Immature natural killer cell (primary cell): ENCODE measurements around the gene GPC3. TPM values are rescaled to one million over a fixed set of nuclear protein-coding genes. Genes with fewer than 3 reads are reported as not detected.
A peak's percentile ranks its signal among the peaks of the same experiment; 100 is the strongest.

Source experiments
- DNase-seq, 3 donors: peaks; one replicate each; pipeline ENCODE4 v3.0.0; 2022; ENCODE audit warnings: mixed read lengths in 1 of 3
- H3K27ac Mint-ChIP-seq, 6 donors: one replicate each; pipeline ENCODE4 v1.8.0; 2020; ENCODE audit warnings: mixed read lengths in 6 of 6, mild to moderate bottlenecking in 5 of 6, inconsistent platforms in 4 of 6, moderate library complexity in 3 of 6
- H3K27me3 Mint-ChIP-seq, 3 donors: one replicate each; pipeline ENCODE4 v1.8.0; 2020 to 2021; ENCODE audit warnings: low read depth in 3 of 3, mild to moderate bottlenecking in 3 of 3, mixed read lengths in 3 of 3, moderate library complexity in 3 of 3, inconsistent platforms in 1 of 3
- H3K36me3 Mint-ChIP-seq, 3 donors: one replicate each; pipeline ENCODE4 v1.8.0; 2020; ENCODE audit warnings: mixed read lengths in 3 of 3, inconsistent platforms in 2 of 3, mild to moderate bottlenecking in 2 of 3
- H3K4me1 Mint-ChIP-seq, 2 donors: one replicate each; pipeline ENCODE4 v1.8.0; 2020; ENCODE audit warnings: inconsistent platforms in 2 of 2, mild to moderate bottlenecking in 2 of 2, mixed read lengths in 2 of 2, moderate library complexity in 1 of 2
- H3K4me3 Mint-ChIP-seq, 5 donors: one replicate each; pipeline ENCODE4 v1.8.0; 2020; ENCODE audit warnings: mild to moderate bottlenecking in 5 of 5, mixed read lengths in 5 of 5, inconsistent platforms in 3 of 5, moderate library complexity in 3 of 5
- H3K9me3 Mint-ChIP-seq, 6 donors: one replicate each; pipeline ENCODE4 v1.8.0; 2020; ENCODE audit warnings: mild to moderate bottlenecking in 6 of 6, mixed read lengths in 6 of 6, inconsistent platforms in 4 of 6, moderate library complexity in 3 of 6
- polyA plus RNA-seq, 3 donors: library from polyadenylated mRNA; unstranded; fragments of 300-500 nt; fragmentation: Illumina TruSeq; gene quantifications; one replicate each; pipeline ENCODE4 v1.2.3, GENCODE V29; 2021

Gene GPC3
- polyA plus RNA-seq, 3 donors from 2014 or later, result not detected

- Mint-ChIP-seq H3K4me3 (no peak overlapping the region), H3K4me1 (no peaks in the 10 kb centered on the region), H3K9me3 (no peaks in the 10 kb centered on the region)
Observed at GRCh38 chrX:133697656-133698055, 287.7 kb downstream of the GPC3 start.

GRCh38 chrX:133689997-133690599, 295.3 kb downstream of the GPC3 start:
- no peak overlapping the region for H3K4me3 Mint-ChIP-seq
- H3K36me3 Mint-ChIP-seq, result no peaks in the 10 kb centered on the region
- H3K9me3 Mint-ChIP-seq, result no peaks in the 10 kb centered on the region
- peaks cover 0 to 1% (median 0%) of the 10 kb centered on the region in 3 donors for H3K27me3 Mint-ChIP-seq
- DNase-seq, result no peak
- no peaks in the 10 kb centered on the region for H3K4me1 Mint-ChIP-seq
- H3K27ac Mint-ChIP-seq, result no peak overlapping the region

More at GRCh38 chrX:133697656-133698055, 287.7 kb downstream of the GPC3 start:
- Mint-ChIP-seq H3K36me3 (no peaks in the 10 kb centered on the region), H3K27me3 (peaks cover 0 to 6% (median 1%) of the 10 kb centered on the region in 3 donors), H3K27ac (no peak overlapping the region)
- no peak for DNase-seq

- Mint-ChIP-seq H3K4me3 (no peak overlapping the region), H3K4me1 (peaks cover 5 to 11% of the 10 kb centered on the region in 2 donors), H3K27me3 (peaks cover 0 to 3% (median 0%) of the 10 kb centered on the region in 3 donors), H3K27ac (no peak overlapping the region), H3K9me3 (no peaks in the 10 kb centered on the region), H3K36me3 (no peaks in the 10 kb centered on the region)
- DNase-seq, result no peak
Observed at GRCh38 chrX:133685822-133686221, 299.6 kb downstream of the GPC3 start.

GRCh38 chrX:133681897-133682296, 303.5 kb downstream of the GPC3 start:
- H3K4me3 Mint-ChIP-seq, result no peak overlapping the region
- no peak overlapping the region for H3K27ac Mint-ChIP-seq
- no peaks in the 10 kb centered on the region for H3K9me3 Mint-ChIP-seq
- peaks cover 0 to 4% (median 3%) of the 10 kb centered on the region in 3 donors for H3K27me3 Mint-ChIP-seq
- no peaks in the 10 kb centered on the region for H3K36me3 Mint-ChIP-seq
- peaks cover 5 to 11% of the 10 kb centered on the region in 2 donors for H3K4me1 Mint-ChIP-seq
- no peak for DNase-seq

GRCh38 chrX:133681421-133681820, 304.0 kb downstream of the GPC3 start:
- Mint-ChIP-seq H3K9me3 (no peaks in the 10 kb centered on the region), H3K36me3 (no peaks in the 10 kb centered on the region), H3K4me3 (peak overlapping the region in 1 of 5 donors; percentile 27), H3K4me1 (peaks cover 5 to 11% of the 10 kb centered on the region in 2 donors), H3K27ac (no peak overlapping the region), H3K27me3 (peaks cover 0 to 4% (median 3%) of the 10 kb centered on the region in 3 donors)
- DNase-seq, result peak; percentile 7 to 18 (median 7)

GRCh38 chrX:133677123-133678063, 308.0 kb downstream of the GPC3 start:
- Mint-ChIP-seq H3K4me1 (peaks cover 5 to 11% of the 10 kb centered on the region in 2 donors), H3K27ac (no peak overlapping the region), H3K9me3 (no peaks in the 10 kb centered on the region), H3K27me3 (peaks cover 0 to 7% (median 0%) of the 10 kb centered on the region in 3 donors), H3K36me3 (no peaks in the 10 kb centered on the region), H3K4me3 (no peak overlapping the region)
- no peak for DNase-seq

- DNase-seq, result no peak
- H3K36me3 Mint-ChIP-seq, result no peaks in the 10 kb centered on the region
Observed at GRCh38 chrX:133676344-133677122, 308.9 kb downstream of the GPC3 start.

GRCh38 chrX:133674726-133675470, 310.5 kb downstream of the GPC3 start:
- H3K9me3 Mint-ChIP-seq, result no peaks in the 10 kb centered on the region
- H3K27ac Mint-ChIP-seq, result no peak overlapping the region
- H3K4me1 Mint-ChIP-seq, result no peaks in the 10 kb centered on the region
- H3K27me3 Mint-ChIP-seq, result peaks cover 0 to 7% (median 3%) of the 10 kb centered on the region in 3 donors
- DNase-seq, result no peak
- no peak overlapping the region for H3K4me3 Mint-ChIP-seq
- no peaks in the 10 kb centered on the region for H3K36me3 Mint-ChIP-seq

More at GRCh38 chrX:133676344-133677122, 308.9 kb downstream of the GPC3 start:
- Mint-ChIP-seq H3K4me1 (peaks cover 4 to 6% of the 10 kb centered on the region in 2 donors), H3K4me3 (no peak overlapping the region), H3K9me3 (no peaks in the 10 kb centered on the region), H3K27ac (no peak overlapping the region), H3K27me3 (peaks cover 0 to 7% (median 3%) of the 10 kb centered on the region in 3 donors)

- Mint-ChIP-seq H3K9me3 (no peaks in the 10 kb centered on the region), H3K27me3 (peaks cover 2 to 8% (median 3%) of the 10 kb centered on the region in 3 donors), H3K4me3 (no peak overlapping the region), H3K27ac (no peak overlapping the region), H3K4me1 (no peaks in the 10 kb centered on the region), H3K36me3 (no peaks in the 10 kb centered on the region)
- DNase-seq, result no peak
Observed at GRCh38 chrX:133670383-133670782, 315.0 kb downstream of the GPC3 start.

GRCh38 chrX:133669214-133669613, 316.2 kb downstream of the GPC3 start:
- Mint-ChIP-seq H3K4me3 (no peak overlapping the region), H3K9me3 (no peaks in the 10 kb centered on the region), H3K36me3 (no peaks in the 10 kb centered on the region), H3K4me1 (no peaks in the 10 kb centered on the region), H3K27me3 (peaks cover 2 to 8% (median 3%) of the 10 kb centered on the region in 3 donors), H3K27ac (no peak overlapping the region)
- DNase-seq, result no peak

- no peak overlapping the region for H3K4me3 Mint-ChIP-seq
- H3K9me3 Mint-ChIP-seq, result no peaks in the 10 kb centered on the region
- no peak overlapping the region for H3K27ac Mint-ChIP-seq
Observed at GRCh38 chrX:133668225-133668931, 317.0 kb downstream of the GPC3 start.

GRCh38 chrX:133666256-133666655, 319.1 kb downstream of the GPC3 start:
- Mint-ChIP-seq H3K36me3 (no peaks in the 10 kb centered on the region), H3K4me1 (no peaks in the 10 kb centered on the region), H3K27me3 (peaks cover 0 to 5% (median 2%) of the 10 kb centered on the region in 3 donors), H3K4me3 (no peak overlapping the region), H3K27ac (no peak overlapping the region), H3K9me3 (no peaks in the 10 kb centered on the region)
- DNase-seq, result no peak

More at GRCh38 chrX:133668225-133668931, 317.0 kb downstream of the GPC3 start:
- no peak for DNase-seq
- no peaks in the 10 kb centered on the region for H3K36me3 Mint-ChIP-seq
- H3K4me1 Mint-ChIP-seq, result no peaks in the 10 kb centered on the region
- H3K27me3 Mint-ChIP-seq, result peaks cover 2 to 7% (median 3%) of the 10 kb centered on the region in 3 donors
